Measurements from ENCODE around the gene MEMO1.

GRCh38 chr2:31909661-31910060 lies 101.1 kb downstream of the MEMO1 start:
- TF ChIP-seq CTCF (IDR thresholded peaks at IDR 0.05), result no peak
- no peak for TF ChIP-seq EZH2 (IDR thresholded peaks at IDR 0.05; ENCODE audit: borderline replicate concordance, insufficient read depth, low read depth, low read length, poor library complexity, severe bottlenecking)
